Esophagus squamous epithelium (tissue), 4 donors: ENCODE results near the gene SLC17A1.

Experiments used
- POLR2A ChIP-seq, 4 donors: fragments of 450-650 bp; IDR thresholded peaks; one replicate each; pipeline ENCODE4 v1.6.1; 2017; ENCODE audit warnings: antibody characterized with exemption in 4 of 4, mild to moderate bottlenecking in 4 of 4, moderate library complexity in 3 of 4
- TF ChIP-seq, protein P1 (sequence below), 6 experiments: fragments of 450-650 bp in 4 of 6; fragments of 200-600 bp in 2 of 6; sonication (generic) in 2 of 6; IDR thresholded peaks; one replicate each; pipeline ENCODE4 v1.5.1; 2016 to 2019; ENCODE audit warnings: antibody characterized with exemption in 6 of 6, mild to moderate bottlenecking in 4 of 6, moderate library complexity in 4 of 6

- TF ChIP-seq, protein P1, sequence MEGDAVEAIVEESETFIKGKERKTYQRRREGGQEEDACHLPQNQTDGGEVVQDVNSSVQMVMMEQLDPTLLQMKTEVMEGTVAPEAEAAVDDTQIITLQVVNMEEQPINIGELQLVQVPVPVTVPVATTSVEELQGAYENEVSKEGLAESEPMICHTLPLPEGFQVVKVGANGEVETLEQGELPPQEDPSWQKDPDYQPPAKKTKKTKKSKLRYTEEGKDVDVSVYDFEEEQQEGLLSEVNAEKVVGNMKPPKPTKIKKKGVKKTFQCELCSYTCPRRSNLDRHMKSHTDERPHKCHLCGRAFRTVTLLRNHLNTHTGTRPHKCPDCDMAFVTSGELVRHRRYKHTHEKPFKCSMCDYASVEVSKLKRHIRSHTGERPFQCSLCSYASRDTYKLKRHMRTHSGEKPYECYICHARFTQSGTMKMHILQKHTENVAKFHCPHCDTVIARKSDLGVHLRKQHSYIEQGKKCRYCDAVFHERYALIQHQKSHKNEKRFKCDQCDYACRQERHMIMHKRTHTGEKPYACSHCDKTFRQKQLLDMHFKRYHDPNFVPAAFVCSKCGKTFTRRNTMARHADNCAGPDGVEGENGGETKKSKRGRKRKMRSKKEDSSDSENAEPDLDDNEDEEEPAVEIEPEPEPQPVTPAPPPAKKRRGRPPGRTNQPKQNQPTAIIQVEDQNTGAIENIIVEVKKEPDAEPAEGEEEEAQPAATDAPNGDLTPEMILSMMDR (IDR thresholded peaks at IDR 0.05), result no peak
- TF ChIP-seq POLR2A (IDR thresholded peaks at IDR 0.05), result no peak
These were observed 20.9 kb upstream of the SLC17A1 start for GRCh38 chr6:25852756-25853155.
